ENCODE data around the gene CCL26. TPM values are rescaled to one million over a fixed set of nuclear protein-coding genes. Genes with fewer than 3 reads are reported as not detected.

CCL26 gene
- total RNA-seq, 1 experiment from 2014 or later: 0.49 TPM

DNA sequence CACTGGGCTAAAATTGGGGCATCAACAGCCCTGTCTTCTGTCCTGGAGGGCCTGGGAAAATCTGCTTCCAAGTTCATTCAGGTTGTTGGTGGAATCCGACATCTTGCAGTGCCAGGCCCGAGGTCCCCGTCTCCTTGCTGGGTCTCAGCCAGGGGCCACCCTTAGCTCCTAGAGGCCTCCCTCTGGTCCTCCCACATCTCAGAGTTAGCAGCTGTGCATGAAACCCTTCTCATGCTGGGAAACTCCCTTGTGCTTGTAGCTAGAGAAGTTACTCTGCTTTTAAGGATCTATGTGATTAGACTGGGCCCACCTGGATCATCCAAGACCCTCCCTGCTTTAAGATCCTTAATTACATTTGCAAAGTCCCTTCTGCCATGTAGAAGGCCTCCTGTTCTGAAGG, 48.6 kb downstream of the CCL26 start:
- DNase-seq (ENCODE audit: low read depth, low spot score) (no peak), ATAC-seq (no peak)
- no peak overlapping the region for H3K9ac ChIP-seq (ENCODE audit: low read length)
- TF ChIP-seq, protein P1, sequence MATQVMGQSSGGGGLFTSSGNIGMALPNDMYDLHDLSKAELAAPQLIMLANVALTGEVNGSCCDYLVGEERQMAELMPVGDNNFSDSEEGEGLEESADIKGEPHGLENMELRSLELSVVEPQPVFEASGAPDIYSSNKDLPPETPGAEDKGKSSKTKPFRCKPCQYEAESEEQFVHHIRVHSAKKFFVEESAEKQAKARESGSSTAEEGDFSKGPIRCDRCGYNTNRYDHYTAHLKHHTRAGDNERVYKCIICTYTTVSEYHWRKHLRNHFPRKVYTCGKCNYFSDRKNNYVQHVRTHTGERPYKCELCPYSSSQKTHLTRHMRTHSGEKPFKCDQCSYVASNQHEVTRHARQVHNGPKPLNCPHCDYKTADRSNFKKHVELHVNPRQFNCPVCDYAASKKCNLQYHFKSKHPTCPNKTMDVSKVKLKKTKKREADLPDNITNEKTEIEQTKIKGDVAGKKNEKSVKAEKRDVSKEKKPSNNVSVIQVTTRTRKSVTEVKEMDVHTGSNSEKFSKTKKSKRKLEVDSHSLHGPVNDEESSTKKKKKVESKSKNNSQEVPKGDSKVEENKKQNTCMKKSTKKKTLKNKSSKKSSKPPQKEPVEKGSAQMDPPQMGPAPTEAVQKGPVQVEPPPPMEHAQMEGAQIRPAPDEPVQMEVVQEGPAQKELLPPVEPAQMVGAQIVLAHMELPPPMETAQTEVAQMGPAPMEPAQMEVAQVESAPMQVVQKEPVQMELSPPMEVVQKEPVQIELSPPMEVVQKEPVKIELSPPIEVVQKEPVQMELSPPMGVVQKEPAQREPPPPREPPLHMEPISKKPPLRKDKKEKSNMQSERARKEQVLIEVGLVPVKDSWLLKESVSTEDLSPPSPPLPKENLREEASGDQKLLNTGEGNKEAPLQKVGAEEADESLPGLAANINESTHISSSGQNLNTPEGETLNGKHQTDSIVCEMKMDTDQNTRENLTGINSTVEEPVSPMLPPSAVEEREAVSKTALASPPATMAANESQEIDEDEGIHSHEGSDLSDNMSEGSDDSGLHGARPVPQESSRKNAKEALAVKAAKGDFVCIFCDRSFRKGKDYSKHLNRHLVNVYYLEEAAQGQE (IDR thresholded peaks at IDR 0.05; ENCODE audit: low read depth): no peak
- intact Hi-C loops (cut with micrococcal nuclease): no loop called here
- no peaks in the 10 kb centered on the region for H3K27me3 ChIP-seq (ENCODE audit: insufficient read depth, low read length)
- no peaks in the 10 kb centered on the region for H3K36me3 ChIP-seq (ENCODE audit: control insufficient read depth in 1 of 2, insufficient read depth in 2 of 2, low read length in 2 of 2)
- peaks cover 15 to 20% of the 10 kb centered on the region in 2 experiments for H3K4me1 ChIP-seq (ENCODE audit: control insufficient read depth in 1 of 2, insufficient read depth in 2 of 2, low read length in 2 of 2)
- no peaks in the 10 kb centered on the region for H3K79me2 ChIP-seq (ENCODE audit: insufficient read depth, low read length)
- CTCF ChIA-PET: no interaction called here
- no peaks in the 10 kb centered on the region for H4K20me1 ChIP-seq (ENCODE audit: insufficient read depth)
- H3K27ac ChIP-seq (ENCODE audit: low read depth, low read length): no peak overlapping the region
- RAD21 ChIA-PET (ENCODE audit: low non-redundant PET in 1 of 2, low total read pairs in 2 of 2, uncharacterized antibody in 2 of 2, unreplicated experiment in 2 of 2): no interaction called here
- H3K9me2 ChIP-seq (ENCODE audit: insufficient read depth): no peaks in the 10 kb centered on the region
- H3K4me2 ChIP-seq (ENCODE audit: low read length): no peak overlapping the region
- no TSS peak for BruUV-seq (replicated peaks)
- POLR2A ChIA-PET: no interaction called here
- H3K4me3 ChIP-seq (replicated peaks in 1 of 2; ENCODE audit: low read depth in 1 of 2, low read length in 2 of 2): no peak overlapping the region
- H3K9me3 ChIP-seq (ENCODE audit: control insufficient read depth in 1 of 2, insufficient read depth in 1 of 2, low read depth in 1 of 2, low read length in 2 of 2): no peaks in the 10 kb centered on the region
- H2AFZ ChIP-seq (ENCODE audit: low read depth, low read length, poor library complexity, severe bottlenecking): no peak overlapping the region

DNA sequence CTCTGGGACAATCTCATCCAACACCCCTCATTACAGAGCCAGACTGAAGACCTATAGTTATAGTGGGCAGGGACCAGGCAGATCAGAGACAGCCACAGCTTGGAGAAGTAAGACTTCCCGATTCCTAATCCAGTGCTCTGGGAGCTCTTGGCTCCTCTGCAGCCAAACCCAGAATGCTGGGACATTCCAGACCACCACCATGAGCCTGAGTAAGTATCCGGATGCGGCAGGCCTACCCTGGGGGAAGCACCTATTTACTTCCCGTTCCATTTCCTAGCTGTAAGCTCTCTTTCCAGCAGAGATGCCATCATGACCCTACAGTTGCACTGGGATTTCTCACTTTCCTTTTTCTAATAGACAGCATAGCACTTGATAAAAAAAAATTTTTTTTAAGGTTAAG, 49.6 kb downstream of the CCL26 start:
- H3K4me2 ChIP-seq (ENCODE audit: low read length): no peak overlapping the region
- H3K9me2 ChIP-seq (ENCODE audit: insufficient read depth): no peaks in the 10 kb centered on the region
- POLR2A ChIA-PET: no interaction called here
- H3K36me3 ChIP-seq (ENCODE audit: control insufficient read depth in 1 of 2, insufficient read depth in 2 of 2, low read length in 2 of 2): no peaks in the 10 kb centered on the region
- no peaks in the 10 kb centered on the region for H3K79me2 ChIP-seq (ENCODE audit: insufficient read depth, low read length)
- RAD21 ChIA-PET (ENCODE audit: low non-redundant PET in 1 of 2, low total read pairs in 2 of 2, uncharacterized antibody in 2 of 2, unreplicated experiment in 2 of 2): no interaction called here
- CTCF ChIA-PET: no interaction called here
- DNase-seq (ENCODE audit: low read depth, low spot score) (no peak), ATAC-seq (no peak)
- no peak overlapping the region for H2AFZ ChIP-seq (ENCODE audit: low read depth, low read length, poor library complexity, severe bottlenecking)
- no peaks in the 10 kb centered on the region for H3K27me3 ChIP-seq (ENCODE audit: insufficient read depth, low read length)
- no peak overlapping the region for H3K9ac ChIP-seq (ENCODE audit: low read length)
- no peaks in the 10 kb centered on the region for H4K20me1 ChIP-seq (ENCODE audit: insufficient read depth)
- H3K4me3 ChIP-seq (replicated peaks in 1 of 2; ENCODE audit: low read depth in 1 of 2, low read length in 2 of 2): no peak overlapping the region
- H3K9me3 ChIP-seq (ENCODE audit: control insufficient read depth in 1 of 2, insufficient read depth in 1 of 2, low read depth in 1 of 2, low read length in 2 of 2): no peaks in the 10 kb centered on the region
- peaks cover 10 to 11% of the 10 kb centered on the region in 2 experiments for H3K4me1 ChIP-seq (ENCODE audit: control insufficient read depth in 1 of 2, insufficient read depth in 2 of 2, low read length in 2 of 2)
- intact Hi-C loops (cut with micrococcal nuclease): no loop called here
- H3K27ac ChIP-seq (ENCODE audit: low read depth, low read length): no peak overlapping the region
- BruUV-seq (replicated peaks): no TSS peak
- TF ChIP-seq ZNF274 (IDR thresholded peaks at IDR 0.05; ENCODE audit: low read depth, low read length) (no peak), ZFX (IDR thresholded peaks at IDR 0.05) (no peak), FOSL1 (IDR thresholded peaks at IDR 0.05; ENCODE audit: low read depth) (no peak), ELF1 (IDR thresholded peaks at IDR 0.05; ENCODE audit: borderline replicate concordance, low read depth) (no peak), TCF7L2 (IDR thresholded peaks at IDR 0.05; ENCODE audit: borderline replicate concordance, extremely low read depth, insufficient read depth, insufficient read length) (no peak), YY1 (IDR thresholded peaks at IDR 0.05; ENCODE audit: extremely low read depth, insufficient replicate concordance, low read depth, low read length) (no peak), EGR1 (IDR thresholded peaks at IDR 0.05; ENCODE audit: low read depth) (no peak), EZH2phosphoT487 (IDR thresholded peaks at IDR 0.05; ENCODE audit: borderline replicate concordance) (no peak), POLR2A (IDR thresholded peaks at IDR 0.05; ENCODE audit: borderline replicate concordance, extremely low read depth, insufficient read depth, insufficient read length) (no peak), RAD21 (IDR thresholded peaks at IDR 0.05; ENCODE audit: low read depth) (no peak), CBX3 (IDR thresholded peaks at IDR 0.05; ENCODE audit: low read depth) (no peak)
- TF ChIP-seq, protein P2, sequence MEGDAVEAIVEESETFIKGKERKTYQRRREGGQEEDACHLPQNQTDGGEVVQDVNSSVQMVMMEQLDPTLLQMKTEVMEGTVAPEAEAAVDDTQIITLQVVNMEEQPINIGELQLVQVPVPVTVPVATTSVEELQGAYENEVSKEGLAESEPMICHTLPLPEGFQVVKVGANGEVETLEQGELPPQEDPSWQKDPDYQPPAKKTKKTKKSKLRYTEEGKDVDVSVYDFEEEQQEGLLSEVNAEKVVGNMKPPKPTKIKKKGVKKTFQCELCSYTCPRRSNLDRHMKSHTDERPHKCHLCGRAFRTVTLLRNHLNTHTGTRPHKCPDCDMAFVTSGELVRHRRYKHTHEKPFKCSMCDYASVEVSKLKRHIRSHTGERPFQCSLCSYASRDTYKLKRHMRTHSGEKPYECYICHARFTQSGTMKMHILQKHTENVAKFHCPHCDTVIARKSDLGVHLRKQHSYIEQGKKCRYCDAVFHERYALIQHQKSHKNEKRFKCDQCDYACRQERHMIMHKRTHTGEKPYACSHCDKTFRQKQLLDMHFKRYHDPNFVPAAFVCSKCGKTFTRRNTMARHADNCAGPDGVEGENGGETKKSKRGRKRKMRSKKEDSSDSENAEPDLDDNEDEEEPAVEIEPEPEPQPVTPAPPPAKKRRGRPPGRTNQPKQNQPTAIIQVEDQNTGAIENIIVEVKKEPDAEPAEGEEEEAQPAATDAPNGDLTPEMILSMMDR (IDR thresholded peaks at IDR 0.05 in 2 of 3, conservative IDR thresholded peaks at IDR 0.05 in 1 of 3; ENCODE audit: borderline replicate concordance in 1 of 3, insufficient read depth in 1 of 3, low read depth in 2 of 3, low read length in 2 of 3): no peak
- TF ChIP-seq, protein P3, sequence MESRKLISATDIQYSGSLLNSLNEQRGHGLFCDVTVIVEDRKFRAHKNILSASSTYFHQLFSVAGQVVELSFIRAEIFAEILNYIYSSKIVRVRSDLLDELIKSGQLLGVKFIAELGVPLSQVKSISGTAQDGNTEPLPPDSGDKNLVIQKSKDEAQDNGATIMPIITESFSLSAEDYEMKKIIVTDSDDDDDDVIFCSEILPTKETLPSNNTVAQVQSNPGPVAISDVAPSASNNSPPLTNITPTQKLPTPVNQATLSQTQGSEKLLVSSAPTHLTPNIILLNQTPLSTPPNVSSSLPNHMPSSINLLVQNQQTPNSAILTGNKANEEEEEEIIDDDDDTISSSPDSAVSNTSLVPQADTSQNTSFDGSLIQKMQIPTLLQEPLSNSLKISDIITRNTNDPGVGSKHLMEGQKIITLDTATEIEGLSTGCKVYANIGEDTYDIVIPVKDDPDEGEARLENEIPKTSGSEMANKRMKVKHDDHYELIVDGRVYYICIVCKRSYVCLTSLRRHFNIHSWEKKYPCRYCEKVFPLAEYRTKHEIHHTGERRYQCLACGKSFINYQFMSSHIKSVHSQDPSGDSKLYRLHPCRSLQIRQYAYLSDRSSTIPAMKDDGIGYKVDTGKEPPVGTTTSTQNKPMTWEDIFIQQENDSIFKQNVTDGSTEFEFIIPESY (IDR thresholded peaks at IDR 0.05; ENCODE audit: extremely low read depth, insufficient replicate concordance, low read length): no peak
